ENCODE results near the gene CPD.
"Not testable (repeated sequence)": the region's sequence is repeated elsewhere in the genome, so short reads cannot be mapped to it uniquely, and the experiment has no call there.

CPD gene

DNA sequence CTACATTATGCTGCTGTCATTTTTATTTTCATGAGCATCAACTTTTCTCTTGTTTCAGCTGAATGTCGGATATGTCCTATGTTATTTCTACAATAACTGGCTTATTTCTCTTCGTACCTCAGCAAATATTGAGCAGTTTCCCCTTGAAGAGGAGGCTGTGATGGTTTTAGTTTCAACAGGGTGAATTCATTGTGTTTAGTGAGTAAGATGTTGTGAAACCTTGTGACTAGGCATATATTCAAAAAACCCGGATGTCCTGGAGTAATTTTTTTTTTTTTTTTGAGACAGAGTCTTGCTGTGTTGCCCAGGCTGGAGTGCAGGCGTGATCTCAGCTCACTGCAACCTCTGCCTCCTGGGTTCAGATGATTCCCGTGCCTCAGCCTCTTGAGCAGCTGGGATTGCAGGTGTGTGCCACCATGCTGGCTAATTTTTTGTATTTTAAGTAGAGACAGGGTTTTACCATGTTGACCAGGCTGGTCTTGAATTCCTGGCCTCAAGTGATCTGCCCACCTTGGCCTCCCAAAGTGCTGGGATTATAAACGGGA, 11.1 kb downstream of the CPD start:
- DNase-seq, result no peak

DNA sequence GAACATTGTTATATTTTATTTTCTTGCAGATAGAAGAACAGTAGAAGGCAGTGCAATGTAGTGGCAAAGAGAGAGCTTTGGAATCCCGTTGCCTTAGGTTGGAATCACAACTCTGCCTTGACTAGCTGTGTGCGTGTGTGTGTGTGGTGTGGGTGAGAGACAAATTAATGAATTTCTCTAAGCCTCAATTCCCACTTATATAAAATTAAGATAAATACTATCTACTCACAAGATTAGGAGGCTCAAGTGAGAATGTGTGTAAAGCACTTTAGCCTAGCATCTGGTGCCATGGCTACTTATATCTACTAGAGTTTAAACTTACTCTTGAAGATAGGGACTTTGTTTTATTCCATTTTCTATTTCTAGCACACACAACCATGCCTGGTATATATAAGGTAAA, 12.8 kb downstream of the CPD start:
- no peak for DNase-seq

DNA sequence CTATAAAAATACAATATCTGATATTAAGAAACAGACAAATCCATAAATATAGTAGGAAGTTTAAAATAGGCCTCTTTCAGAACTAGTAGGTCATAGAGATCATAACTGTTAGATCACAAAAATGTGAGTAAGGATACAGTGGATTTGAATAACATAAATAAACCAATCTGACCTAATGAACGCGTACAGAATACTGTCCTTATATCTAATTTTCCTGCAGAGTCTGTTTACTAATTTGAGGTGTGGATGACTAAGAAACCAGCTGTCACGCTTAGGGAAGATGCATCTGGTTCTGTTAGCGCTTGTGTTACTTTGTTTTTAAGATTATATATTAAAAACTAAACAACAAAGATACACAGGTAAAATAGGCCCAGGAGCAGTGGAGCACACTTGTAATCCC, 14.8 kb downstream of the CPD start:
- DNase-seq, result no peak

DNA sequence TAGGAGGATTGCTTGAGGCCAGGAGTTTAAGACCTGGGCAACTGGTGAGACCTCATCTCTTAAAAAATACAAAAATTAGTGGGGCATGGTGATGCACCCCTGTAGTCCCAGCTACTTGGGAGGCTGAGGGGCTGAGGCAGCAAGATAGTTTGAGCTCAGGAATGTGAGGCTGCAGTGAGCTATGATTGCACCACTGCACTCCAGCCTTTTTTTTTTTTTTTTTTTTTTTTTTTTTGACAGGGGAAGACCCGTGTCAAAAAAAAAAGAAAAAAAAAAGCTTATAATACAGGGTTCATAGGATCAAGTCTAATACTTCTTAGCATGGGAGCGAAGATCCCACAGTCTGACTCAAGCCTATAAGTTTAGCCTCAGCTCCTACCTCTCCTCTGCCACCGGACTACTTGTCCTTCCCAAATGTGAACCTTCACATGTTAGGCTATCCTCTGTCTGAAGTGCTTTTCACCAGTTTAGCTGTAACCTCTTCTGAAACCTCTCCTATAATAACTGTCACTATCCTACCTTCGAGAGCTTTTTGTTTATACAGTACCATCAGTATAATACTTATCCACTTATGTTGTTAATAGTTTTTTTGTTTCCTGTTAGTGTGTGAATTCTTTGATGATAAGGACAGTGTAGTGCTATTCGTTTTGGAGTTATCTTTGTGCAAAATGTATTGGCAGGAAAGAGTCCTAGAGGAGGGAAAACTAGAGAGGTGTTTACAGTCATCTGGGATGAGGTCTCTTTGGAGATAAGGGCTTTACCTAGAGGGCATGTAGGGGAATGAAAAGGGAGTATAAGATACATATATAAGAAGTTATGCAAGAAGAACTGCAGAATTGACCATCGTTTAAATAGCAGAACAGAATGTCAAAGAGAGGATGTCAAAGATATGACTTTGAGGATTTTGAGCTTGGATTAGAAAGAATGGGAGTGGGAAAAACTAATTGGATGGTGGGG, 15.5 kb downstream of the CPD start:
- no peak for DNase-seq

DNA sequence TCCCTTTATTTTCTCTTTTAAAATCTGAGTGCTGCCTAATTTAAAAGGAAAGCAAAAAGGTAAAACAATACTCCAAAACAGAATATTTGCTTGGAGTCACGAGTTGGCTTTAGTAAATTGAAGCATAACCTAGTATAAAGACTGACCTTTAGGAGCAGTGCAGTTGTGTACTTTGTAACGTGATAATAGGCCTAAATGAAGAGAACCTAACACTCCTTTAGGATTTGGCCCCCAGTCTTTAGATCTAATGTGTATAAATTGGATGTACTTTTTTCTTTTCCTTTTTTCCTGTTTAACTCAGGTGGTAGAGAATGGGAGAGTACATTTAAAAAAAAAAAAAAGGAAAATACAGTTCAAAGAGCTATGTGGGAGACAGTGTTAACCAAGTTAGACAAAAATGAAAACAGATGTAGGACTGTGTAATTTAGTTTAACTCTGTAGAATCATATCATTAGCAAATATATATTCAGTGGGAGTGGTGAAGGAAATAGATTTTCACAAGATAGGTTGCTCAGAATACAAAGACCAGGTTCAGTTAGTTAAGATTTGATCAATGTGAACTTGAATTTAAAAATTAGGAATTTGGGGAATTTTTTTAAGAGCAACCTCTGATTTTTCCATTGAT, 16.8 kb downstream of the CPD start:
- DNase-seq, result peak in 1 of 2 experiments; percentile 32

DNA sequence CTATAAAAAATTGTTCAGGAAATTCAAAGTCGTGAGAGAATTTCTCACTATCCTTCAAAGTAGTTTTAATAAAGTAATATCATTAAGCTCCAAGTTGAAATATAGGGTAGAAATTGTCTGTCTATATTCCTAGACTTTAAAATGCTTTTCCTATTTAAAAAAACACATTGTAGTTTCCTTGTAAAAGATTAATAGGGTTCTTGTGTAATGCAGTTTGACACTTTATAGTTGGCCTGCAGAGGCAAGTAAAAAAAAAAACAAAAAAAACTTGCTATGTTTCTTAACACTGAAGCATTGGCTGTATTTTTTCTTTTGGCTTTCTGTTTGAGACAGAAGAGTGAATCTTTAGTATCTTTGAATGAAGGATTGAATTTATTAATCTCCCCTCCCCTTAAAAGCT, 17.4 kb downstream of the CPD start:
- DNase-seq, result no peak

DNA sequence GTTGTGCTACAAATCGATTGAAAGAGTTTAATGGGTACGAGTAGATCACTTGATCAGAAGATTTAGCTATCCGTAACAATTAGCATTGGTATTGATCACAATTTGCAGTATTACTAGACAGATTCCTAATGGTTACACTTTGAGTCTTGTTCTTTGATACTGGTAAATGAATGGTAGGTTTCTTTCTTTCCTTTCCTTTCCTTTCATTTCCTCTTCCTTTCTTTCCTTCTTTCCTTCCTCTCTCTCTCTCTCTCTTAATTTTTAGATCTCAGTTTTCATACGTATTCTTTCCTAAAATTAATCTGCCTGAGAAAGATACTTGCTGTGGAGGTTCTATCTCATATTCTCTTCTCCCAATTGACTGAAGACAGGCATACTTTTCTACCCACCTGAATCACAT, 17.9 kb downstream of the CPD start:
- no peak for DNase-seq

DNA sequence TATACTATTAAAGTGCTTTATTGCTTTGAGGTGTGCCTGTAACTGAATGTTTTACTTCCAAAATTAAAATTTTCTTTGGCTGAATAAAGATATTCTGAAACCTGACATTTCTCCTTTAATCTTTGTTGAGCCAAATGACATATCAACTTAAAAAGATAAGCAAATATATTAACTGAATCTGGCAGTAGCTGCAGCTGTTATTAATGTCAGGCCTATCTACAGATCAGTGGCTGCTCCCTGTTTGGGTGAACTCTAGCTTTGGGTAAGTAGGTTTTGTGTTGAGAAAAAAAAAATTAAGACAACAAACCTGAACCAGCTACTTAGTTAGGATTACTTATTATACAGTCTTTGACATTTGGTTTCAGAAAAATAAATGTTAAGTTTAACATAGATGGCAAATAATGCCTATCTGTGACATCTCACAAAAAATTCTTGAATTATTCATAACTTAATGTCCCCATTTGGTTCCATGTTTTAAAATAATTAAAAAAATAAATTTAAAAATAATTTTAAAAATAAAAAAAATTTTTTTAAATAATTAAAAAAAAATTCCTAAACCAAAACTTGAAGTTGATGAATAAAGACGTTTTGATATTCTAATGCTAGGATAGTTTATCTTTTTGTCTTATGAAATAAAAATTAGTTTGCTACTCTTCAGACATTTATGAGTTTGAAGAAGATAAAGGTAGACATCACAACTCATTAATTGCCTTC, 19.8 kb downstream of the CPD start:
- DNase-seq, result no peak

DNA sequence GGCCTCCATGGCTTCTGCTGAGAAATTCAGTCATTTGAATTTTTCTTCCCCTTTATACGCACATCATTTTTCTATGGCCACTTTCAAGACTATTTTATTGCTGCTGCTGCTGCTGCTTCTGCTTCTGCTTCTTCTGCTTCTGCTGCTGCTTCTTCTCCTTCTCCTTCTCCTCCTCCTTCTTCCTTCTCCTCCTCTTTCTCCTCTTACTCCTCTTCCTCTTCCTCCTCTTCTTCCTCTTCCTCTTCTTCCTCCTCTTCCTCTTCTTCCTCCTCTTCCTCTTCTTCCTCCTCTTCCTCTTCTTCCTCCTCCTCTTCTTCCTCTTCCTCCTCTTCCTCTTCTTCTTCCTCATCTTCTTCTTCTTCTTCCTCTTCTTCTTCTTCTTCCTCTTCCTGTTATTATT, 22.4 kb downstream of the CPD start:
- no peak for DNase-seq

DNA sequence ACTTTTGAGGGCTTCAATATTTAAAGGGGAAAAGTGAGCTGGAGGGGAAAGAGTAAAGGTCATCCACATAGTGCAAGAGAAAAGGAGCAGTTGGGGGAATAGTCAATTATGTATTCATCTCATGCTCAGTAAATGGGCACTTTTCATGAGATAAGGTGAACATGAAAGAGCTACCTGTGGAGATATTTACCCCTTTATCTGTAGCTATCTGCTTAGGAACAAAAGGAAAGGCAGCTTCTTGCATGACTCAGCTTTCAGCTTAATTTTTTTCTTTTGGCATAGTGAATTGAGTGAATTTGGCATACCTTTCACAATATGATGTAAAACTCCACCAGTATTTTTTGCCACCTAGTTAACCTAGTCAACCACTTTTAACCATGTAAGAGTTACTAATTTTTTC, 26.4 kb downstream of the CPD start:
- peak in 1 of 2 experiments; percentile 17 for DNase-seq

DNA sequence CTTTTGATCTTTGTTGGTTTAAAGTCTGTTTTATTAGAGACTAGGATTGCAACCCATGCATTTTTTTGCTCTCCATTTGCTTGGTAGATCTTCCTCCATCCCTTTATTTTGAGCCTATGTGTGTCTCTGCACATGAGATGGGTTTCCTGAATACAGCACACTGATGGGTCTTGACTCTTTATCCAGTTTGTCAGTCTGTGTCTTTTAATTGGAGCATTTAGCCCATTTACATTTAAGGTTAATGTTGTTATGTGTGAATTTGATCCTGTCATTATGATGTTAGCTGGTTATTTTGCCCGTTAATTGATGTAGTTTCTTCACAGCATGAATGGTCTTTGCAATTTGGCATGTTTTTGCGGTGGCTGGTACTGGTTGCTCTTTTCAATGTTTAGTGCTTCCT, 31.9 kb downstream of the CPD start:
- peak in 1 of 2 experiments; percentile 0 for DNase-seq

DNA sequence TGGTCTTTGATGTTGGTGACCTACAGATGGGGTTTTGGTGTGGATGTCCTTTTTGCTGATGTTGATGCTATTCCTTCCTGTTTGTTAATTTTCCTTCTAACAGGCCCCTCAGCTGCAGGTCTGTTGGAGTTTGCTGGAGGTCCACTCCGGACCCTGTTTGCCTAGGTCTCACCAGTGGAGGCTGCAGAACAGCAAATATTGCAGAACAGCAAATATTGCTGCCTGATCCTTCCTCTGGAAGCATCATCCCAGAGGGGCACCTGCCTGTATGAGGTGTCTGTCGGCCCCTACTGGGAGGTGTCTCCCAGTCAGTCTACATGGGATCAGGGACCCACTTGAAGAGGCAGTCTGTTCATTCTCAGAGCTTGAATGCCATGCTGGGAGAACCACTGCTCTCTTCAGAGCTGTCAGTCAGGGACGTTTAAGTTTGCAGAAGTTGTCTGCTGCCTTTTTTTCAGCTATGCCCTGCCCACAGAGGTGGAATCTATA, 33.3 kb downstream of the CPD start:
- not testable (repeated sequence) for DNase-seq

DNA sequence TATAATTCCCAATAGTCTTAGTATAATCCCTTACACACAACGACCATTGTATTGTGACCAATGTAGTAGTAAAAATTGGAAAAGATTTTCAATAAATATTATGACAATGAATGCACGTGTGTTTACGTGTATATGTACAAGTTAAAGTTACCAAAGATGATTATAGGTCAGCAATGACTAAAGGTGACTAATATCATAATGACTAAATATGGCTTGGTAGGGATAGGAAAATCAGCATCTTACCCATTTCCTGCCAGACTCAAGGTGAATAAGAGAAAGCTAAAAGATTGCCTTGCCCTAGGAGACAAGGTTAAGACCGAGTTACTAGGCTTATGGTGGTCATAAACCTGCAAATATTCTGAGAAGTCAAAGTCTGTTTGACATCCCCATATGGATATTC, 34.4 kb downstream of the CPD start:
- no peak for DNase-seq

DNA sequence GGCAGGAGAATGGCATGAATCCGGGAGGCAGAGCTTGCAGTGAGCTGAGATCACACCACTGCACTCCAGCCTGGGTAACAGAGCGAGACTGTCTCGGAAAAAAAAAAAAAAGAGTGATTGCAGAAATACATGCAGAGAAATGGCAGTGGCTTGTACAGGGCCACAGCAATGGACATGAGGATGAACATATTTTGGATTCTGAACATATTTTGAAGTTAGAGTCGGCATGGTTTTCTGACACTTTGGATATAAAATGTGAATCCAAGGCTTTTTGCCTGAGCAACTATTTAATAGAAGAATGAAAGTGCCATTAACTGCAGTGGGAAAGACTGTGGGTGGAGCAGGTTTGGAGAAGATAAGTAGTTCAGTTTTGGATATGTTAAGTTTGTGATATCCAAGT, 35.8 kb downstream of the CPD start:
- no peak for DNase-seq

DNA sequence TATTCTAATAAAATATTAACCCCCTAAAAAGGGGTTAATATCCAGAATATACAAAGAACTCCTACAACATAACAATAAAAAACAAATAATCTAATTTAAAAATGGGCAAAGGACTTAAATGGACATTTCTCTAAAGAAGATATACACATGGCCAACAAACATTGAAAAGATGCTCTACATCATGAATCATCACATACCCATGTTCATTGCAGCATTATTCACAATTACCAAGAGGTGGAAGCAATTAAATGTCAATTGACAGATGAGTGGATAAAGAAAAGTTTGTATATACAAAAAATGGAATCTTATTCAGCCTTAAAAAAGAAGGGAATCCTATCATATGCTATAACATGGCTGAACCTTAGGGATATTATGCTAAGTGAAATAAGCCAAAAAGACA, 36.8 kb downstream of the CPD start:
- no peak for DNase-seq

DNA sequence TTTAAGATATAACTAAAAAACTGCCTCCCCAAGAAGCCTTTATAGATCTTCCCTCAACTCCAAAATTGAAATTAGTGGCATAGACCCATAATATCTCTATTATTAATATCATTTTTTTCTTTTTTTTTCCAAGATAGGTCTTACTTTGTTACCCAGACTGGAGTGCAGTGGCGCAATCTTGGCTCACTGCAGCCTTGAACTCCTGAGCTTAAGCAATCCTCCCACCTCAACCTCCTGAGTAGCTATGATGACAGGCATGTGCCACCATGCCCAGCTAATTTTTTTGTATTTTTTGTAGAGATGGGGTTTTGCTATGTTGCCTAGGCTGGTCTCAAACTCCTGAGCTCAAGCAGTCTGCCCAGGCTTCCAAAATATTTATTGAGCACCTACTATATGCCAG, 39.3 kb downstream of the CPD start:
- not testable (repeated sequence) for DNase-seq

DNA sequence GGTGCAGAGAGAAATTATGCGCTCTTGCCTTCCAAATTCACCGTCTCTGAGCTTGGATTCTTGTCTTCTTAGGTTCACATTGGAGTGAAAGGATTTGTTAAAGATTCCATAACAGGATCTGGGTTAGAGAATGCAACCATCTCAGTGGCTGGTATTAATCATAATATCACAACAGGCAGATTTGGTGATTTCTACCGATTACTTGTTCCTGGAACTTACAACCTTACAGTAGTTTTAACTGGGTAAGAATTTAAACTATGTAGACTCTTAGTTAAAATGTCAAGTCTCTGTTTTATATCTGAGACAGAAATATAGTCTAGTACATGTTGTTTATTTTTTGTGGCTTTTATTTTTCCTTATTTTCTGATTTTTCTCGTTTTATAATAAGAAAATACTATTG, 42.9 kb downstream of the CPD start:
- DNase-seq, result no peak

DNA sequence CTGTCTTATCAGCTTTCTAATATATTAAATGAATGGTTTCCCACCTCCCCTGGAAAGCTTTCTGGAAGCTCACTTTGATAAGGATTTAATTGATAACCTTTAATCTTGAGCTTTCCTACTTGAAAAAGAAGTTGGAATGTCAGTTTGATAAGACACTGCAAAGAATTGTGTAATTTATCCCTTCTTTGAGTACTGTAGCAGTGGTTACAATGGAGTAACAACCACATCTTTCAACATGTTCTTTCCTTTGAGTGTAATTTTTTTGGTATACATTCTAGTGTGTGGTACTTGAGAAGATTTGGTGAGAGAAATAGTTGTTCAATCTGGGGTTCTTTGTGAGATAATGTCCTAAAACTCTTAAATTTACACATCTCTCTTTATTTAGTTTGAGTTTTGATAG, 43.4 kb downstream of the CPD start:
- DNase-seq, result no peak

DNA sequence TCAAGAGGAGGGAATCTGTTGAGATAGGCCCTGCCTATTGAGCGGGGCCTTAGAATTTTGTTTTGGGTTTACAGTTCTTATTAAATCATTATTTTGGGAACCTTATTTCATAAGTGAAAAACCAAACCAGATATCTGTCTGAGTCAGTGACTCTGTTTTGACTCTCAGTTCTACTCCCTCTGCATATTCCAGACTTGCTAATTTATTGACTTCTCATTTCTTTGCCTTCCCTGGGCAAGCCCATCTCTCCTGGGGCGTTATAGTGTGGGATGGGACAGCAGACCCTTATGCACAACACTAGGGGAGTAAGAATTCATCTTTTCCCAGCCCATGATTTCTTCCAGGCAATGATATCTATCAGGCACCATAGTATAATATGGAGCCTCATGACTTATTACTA, 45.7 kb downstream of the CPD start:
- DNase-seq, result no peak

DNA sequence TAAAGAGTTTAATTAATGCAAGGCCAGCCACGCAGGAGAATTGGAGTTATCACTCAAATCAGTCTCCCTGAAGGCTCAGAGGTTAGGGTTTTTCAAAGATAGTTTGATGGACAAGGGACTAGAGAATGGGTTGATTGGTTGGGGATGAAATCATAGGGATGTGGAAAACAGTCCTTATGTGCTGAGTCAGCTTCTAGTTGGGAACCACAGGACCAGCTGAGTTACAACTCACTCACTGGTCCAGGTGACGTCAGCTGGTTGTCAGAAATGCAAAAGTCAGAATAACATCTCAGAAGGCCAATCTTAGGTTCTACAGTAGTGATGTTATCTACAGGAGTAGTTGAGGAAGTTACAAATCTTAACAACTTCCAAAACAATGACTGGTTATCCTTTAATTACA, 47.6 kb downstream of the CPD start:
- no peak for DNase-seq

DNA sequence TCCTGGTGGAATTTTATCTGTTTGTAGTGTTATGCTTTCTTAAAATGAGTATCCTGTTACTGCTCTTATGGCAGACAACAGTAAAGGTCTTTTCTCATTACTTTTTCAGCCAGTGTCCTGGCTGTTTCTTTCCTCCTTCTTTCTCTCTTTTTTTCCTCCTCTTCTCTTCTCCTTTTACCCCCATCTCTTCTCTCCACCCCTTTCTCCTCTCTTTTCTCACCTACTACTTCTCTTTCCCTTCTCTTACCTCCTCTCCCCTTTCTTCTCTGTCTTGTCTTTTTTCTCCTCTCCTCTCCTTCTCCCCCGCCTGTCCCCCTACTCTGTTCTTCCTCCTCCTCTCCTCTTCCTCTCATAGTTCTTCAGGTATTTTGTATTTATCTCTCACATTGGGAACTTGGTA, 48.9 kb downstream of the CPD start:
- DNase-seq, result no peak

DNA sequence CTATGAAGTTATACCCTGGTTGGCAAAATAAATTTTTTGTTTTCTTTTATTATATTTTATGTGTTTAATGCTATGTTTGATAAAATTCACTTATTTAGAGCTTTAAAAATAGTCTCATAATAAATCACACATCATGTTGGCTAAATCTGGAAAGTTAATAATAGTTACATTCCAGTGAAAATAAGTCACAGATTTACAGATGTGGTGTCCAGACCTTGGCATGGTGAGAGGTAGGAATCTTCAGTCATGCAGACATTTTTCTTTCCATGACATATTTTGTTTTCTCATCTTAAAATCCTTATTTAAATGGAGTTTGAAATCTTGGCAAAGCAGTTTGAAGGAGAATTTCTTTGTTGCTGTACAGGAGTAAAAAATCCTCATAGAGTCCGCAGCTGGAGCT, 50.4 kb downstream of the CPD start:
- DNase-seq, result no peak

DNA sequence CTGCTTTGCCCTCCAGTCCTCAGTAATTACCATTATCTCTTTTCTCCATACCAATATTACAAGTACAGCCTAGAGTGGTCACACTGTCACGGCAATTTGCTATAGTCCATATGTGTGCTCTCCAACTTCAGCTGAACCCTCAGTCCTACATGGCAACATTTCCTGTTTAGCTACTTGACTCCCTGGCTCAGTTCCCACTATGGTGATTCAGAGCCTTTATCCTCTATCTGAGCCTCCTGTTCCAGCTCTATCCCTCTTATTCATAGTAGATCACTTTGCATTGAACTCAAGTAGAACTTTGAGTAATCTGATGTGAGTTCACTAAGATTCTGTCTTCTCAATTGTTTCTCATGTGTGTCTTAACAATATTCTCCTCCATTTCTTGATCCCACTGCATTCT, 54.8 kb downstream of the CPD start:
- peak in 1 of 2 experiments; percentile 30 for DNase-seq

Data from NCI-H2081 (cell line).